SJSA1 (cell line): Measurements from ENCODE around the gene GABBR2. TPM values are rescaled to one million over a fixed set of nuclear protein-coding genes. Genes with fewer than 3 reads are reported as not detected.
A peak's percentile ranks its signal among the peaks of the same experiment; 100 is the strongest.

Experiments used
- DNase-seq, 2 experiments: peaks; one replicate each; pipeline ENCODE4 v3.0.0-alpha.2; 2015 to 2020; ENCODE audit warnings: low spot score in 2 of 2, low read depth in 1 of 2
- H3K27ac ChIP-seq: fragments of 250-450 bp; sonication (Bioruptor Pico); 2 replicates; pipeline ENCODE4 v1.5.1; 2020; ENCODE audit warnings: mild to moderate bottlenecking, moderate library complexity
- H3K27me3 ChIP-seq: fragments of 250-450 bp; sonication (Bioruptor Pico); replicated peaks from 2 replicates; pipeline ENCODE4 v1.5.1; 2020; ENCODE audit warnings: mild to moderate bottlenecking, moderate library complexity
- H3K36me3 ChIP-seq: fragments of 250-450 bp; sonication (Bioruptor Pico); 2 replicates; pipeline ENCODE4 v1.5.1; 2020; ENCODE audit warnings: mild to moderate bottlenecking
- H3K4me1 ChIP-seq: fragments of 250-450 bp; sonication (Bioruptor Pico); replicated peaks from 2 replicates; pipeline ENCODE4 v1.6.1; 2021; ENCODE audit warnings: mild to moderate bottlenecking
- H3K4me3 ChIP-seq: fragments of 250-450 bp; sonication (Bioruptor Pico); 2 replicates; pipeline ENCODE4 v1.5.1; 2020; ENCODE audit warnings: mild to moderate bottlenecking
- H3K9me3 ChIP-seq: fragments of 250-450 bp; sonication (Bioruptor Pico); replicated peaks from 2 replicates; pipeline ENCODE4 v1.5.1; 2020; ENCODE audit warnings: mild to moderate bottlenecking
- total RNA-seq: library from RNA; depleted of rRNA; stranded (reverse); fragments of >200 nt; shearing (Covaris generic); gene quantifications from 2 replicates; pipeline ENCODE4 v1.2.3, GENCODE V29; 2014

Gene GABBR2
- total RNA-seq, 1 experiment from 2014 or later = not detected

GRCh38 chr9:98444601-98445000 lies 264.1 kb downstream of the GABBR2 start:
- Histone ChIP-seq H3K4me1 (no peaks in the 10 kb centered on the region), H3K9me3 (no peaks in the 10 kb centered on the region), H3K36me3 (no peaks in the 10 kb centered on the region), H3K4me3 (no peak overlapping the region), H3K27me3 (no peaks in the 10 kb centered on the region), H3K27ac (no peak overlapping the region)
- DNase-seq = no peak

- no peak for DNase-seq
- Histone ChIP-seq H3K9me3 (no peaks in the 10 kb centered on the region), H3K4me3 (no peak overlapping the region), H3K36me3 (no peaks in the 10 kb centered on the region), H3K27me3 (no peaks in the 10 kb centered on the region), H3K27ac (no peak overlapping the region), H3K4me1 (no peaks in the 10 kb centered on the region)
Measured at GRCh38 chr9:98442541-98442940, 266.2 kb downstream of the GABBR2 start.

GRCh38 chr9:98442114-98442513 lies 266.6 kb downstream of the GABBR2 start:
- no peaks in the 10 kb centered on the region for H3K9me3 ChIP-seq
- no peak overlapping the region for H3K4me3 ChIP-seq
- H3K36me3 ChIP-seq = no peaks in the 10 kb centered on the region
- H3K4me1 ChIP-seq = no peaks in the 10 kb centered on the region
- no peak overlapping the region for H3K27ac ChIP-seq
- no peaks in the 10 kb centered on the region for H3K27me3 ChIP-seq
- no peak for DNase-seq

- Histone ChIP-seq H3K27me3 (no peaks in the 10 kb centered on the region), H3K27ac (no peak overlapping the region), H3K36me3 (no peaks in the 10 kb centered on the region), H3K9me3 (no peaks in the 10 kb centered on the region), H3K4me1 (no peaks in the 10 kb centered on the region), H3K4me3 (no peak overlapping the region)
- no peak for DNase-seq
Measured at GRCh38 chr9:98438666-98439065, 270.1 kb downstream of the GABBR2 start.

GRCh38 chr9:98437458-98438034 lies 271.2 kb downstream of the GABBR2 start:
- no peak overlapping the region for H3K27ac ChIP-seq
- no peak overlapping the region for H3K4me3 ChIP-seq
- H3K36me3 ChIP-seq = no peaks in the 10 kb centered on the region
- H3K4me1 ChIP-seq = no peaks in the 10 kb centered on the region
- no peaks in the 10 kb centered on the region for H3K27me3 ChIP-seq
- no peak for DNase-seq
- H3K9me3 ChIP-seq = no peaks in the 10 kb centered on the region

- no peaks in the 10 kb centered on the region for H3K9me3 ChIP-seq
- H3K27me3 ChIP-seq = no peaks in the 10 kb centered on the region
- H3K4me3 ChIP-seq = no peak overlapping the region
- no peak for DNase-seq
- H3K27ac ChIP-seq = no peak overlapping the region
- no peaks in the 10 kb centered on the region for H3K36me3 ChIP-seq
- H3K4me1 ChIP-seq = 0 out of 2 replicates have a peak, but pooled peaks cover 1% of the 10 kb centered on the region
Measured at GRCh38 chr9:98432960-98433359, 275.8 kb downstream of the GABBR2 start.

GRCh38 chr9:98432134-98432533 lies 276.6 kb downstream of the GABBR2 start:
- no peaks in the 10 kb centered on the region; the same call in 1 of the 2 replicates for H3K9me3 ChIP-seq
- H3K27ac ChIP-seq = no peak overlapping the region
- H3K4me1 ChIP-seq = peaks cover 7% of the 10 kb centered on the region; the same call in 1 of the 2 replicates
- no peak for DNase-seq
- no peak overlapping the region for H3K4me3 ChIP-seq
- no peaks in the 10 kb centered on the region for H3K27me3 ChIP-seq
- H3K36me3 ChIP-seq = no peaks in the 10 kb centered on the region

GRCh38 chr9:98430535-98431292 lies 278.0 kb downstream of the GABBR2 start:
- no peak overlapping the region for H3K27ac ChIP-seq
- H3K27me3 ChIP-seq = no peaks in the 10 kb centered on the region
- H3K4me3 ChIP-seq = no peak overlapping the region
- no peaks in the 10 kb centered on the region; the same call in 1 of the 2 replicates for H3K9me3 ChIP-seq
- DNase-seq = no peak
- H3K4me1 ChIP-seq = peaks cover 9% of the 10 kb centered on the region; the same call in 1 of the 2 replicates
- H3K36me3 ChIP-seq = no peaks in the 10 kb centered on the region

GRCh38 chr9:98429613-98430012 lies 279.1 kb downstream of the GABBR2 start:
- Histone ChIP-seq H3K27me3 (no peaks in the 10 kb centered on the region), H3K9me3 (no peaks in the 10 kb centered on the region; the same call in 1 of the 2 replicates), H3K4me3 (no peak overlapping the region), H3K36me3 (no peaks in the 10 kb centered on the region), H3K4me1 (peaks cover 9% of the 10 kb centered on the region; the same call in 1 of the 2 replicates), H3K27ac (no peak overlapping the region)
- DNase-seq = no peak

GRCh38 chr9:98428454-98428853 lies 280.3 kb downstream of the GABBR2 start:
- no peak overlapping the region for H3K4me3 ChIP-seq
- no peaks in the 10 kb centered on the region for H3K27me3 ChIP-seq
- no peak for DNase-seq
- H3K9me3 ChIP-seq = no peaks in the 10 kb centered on the region; the same call in 1 of the 2 replicates
- H3K27ac ChIP-seq = no peak overlapping the region
- H3K4me1 ChIP-seq = peaks cover 9% of the 10 kb centered on the region; the same call in 1 of the 2 replicates
- H3K36me3 ChIP-seq = no peaks in the 10 kb centered on the region

GRCh38 chr9:98427491-98427890 lies 281.2 kb downstream of the GABBR2 start:
- Histone ChIP-seq H3K27ac (no peak overlapping the region), H3K36me3 (no peaks in the 10 kb centered on the region), H3K4me1 (peaks cover 9% of the 10 kb centered on the region; the same call in 1 of the 2 replicates), H3K4me3 (no peak overlapping the region), H3K9me3 (no peaks in the 10 kb centered on the region; the same call in 1 of the 2 replicates), H3K27me3 (no peaks in the 10 kb centered on the region)
- peak in 1 of 2 experiments; percentile 43 for DNase-seq

GRCh38 chr9:98425079-98425478 lies 283.7 kb downstream of the GABBR2 start:
- Histone ChIP-seq H3K27me3 (no peaks in the 10 kb centered on the region), H3K27ac (no peak overlapping the region), H3K36me3 (no peaks in the 10 kb centered on the region), H3K4me3 (no peak overlapping the region), H3K4me1 (peaks cover 9% of the 10 kb centered on the region; the same call in 1 of the 2 replicates), H3K9me3 (no peaks in the 10 kb centered on the region; the same call in 1 of the 2 replicates)
- no peak for DNase-seq

- H3K4me3 ChIP-seq = no peak overlapping the region
- DNase-seq = no peak
- no peaks in the 10 kb centered on the region for H3K27me3 ChIP-seq
- no peaks in the 10 kb centered on the region for H3K4me1 ChIP-seq
- no peaks in the 10 kb centered on the region for H3K36me3 ChIP-seq
- H3K9me3 ChIP-seq = no peaks in the 10 kb centered on the region
- no peak overlapping the region for H3K27ac ChIP-seq
Measured at GRCh38 chr9:98419260-98419603, 289.5 kb downstream of the GABBR2 start.

- Histone ChIP-seq H3K9me3 (no peaks in the 10 kb centered on the region), H3K4me1 (no peaks in the 10 kb centered on the region), H3K27ac (no peak overlapping the region), H3K4me3 (no peak overlapping the region), H3K27me3 (no peaks in the 10 kb centered on the region), H3K36me3 (no peaks in the 10 kb centered on the region)
- DNase-seq = no peak
Measured at GRCh38 chr9:98418578-98419259, 290.0 kb downstream of the GABBR2 start.
